Trophoblast cell (in vitro differentiated cells and primary cell): ENCODE results near the gene ZNF486.

ENCODE experiments used
- DNase-seq, 2 donors: peaks; one replicate each; pipeline ENCODE4 v3.0.0-alpha.2; 2016
- H2AFZ ChIP-seq: 2 replicates; pipeline ENCODE4 v1.6.1; 2013; ENCODE audit warnings: low read length, moderate library complexity, mild to moderate bottlenecking; ENCODE audit not compliant: insufficient read depth, poor library complexity
- H2AK5ac ChIP-seq: 2 replicates; pipeline ENCODE4 v1.6.1; 2013; ENCODE audit warnings: mild to moderate bottlenecking, low read length
- H2BK120ac ChIP-seq: 2 replicates; pipeline ENCODE4 v1.6.1; 2013; ENCODE audit warnings: low read length, mild to moderate bottlenecking, moderate library complexity; ENCODE audit not compliant: insufficient read depth, poor library complexity
- H2BK12ac ChIP-seq: 2 replicates; pipeline ENCODE4 v1.6.1; 2013; ENCODE audit warnings: mild to moderate bottlenecking, low read length, moderate library complexity
- H2BK5ac ChIP-seq: 2 replicates; pipeline ENCODE4 v1.6.1; 2013; ENCODE audit warnings: low read length, low read depth, moderate library complexity, mild to moderate bottlenecking; ENCODE audit not compliant: poor library complexity
- H3K14ac ChIP-seq: 2 replicates; pipeline ENCODE4 v1.6.1; 2013; ENCODE audit warnings: mild to moderate bottlenecking, low read length
- H3K18ac ChIP-seq: 2 replicates; pipeline ENCODE4 v1.6.1; 2013; ENCODE audit warnings: mild to moderate bottlenecking, low read length
- H3K23ac ChIP-seq: 2 replicates; pipeline ENCODE4 v1.6.1; 2013; ENCODE audit warnings: low read length
- H3K27ac ChIP-seq: 2 replicates; pipeline ENCODE4 v1.5.1; 2013; ENCODE audit warnings: low read depth, mild to moderate bottlenecking, inconsistent platforms, low read length, moderate library complexity
- H3K27me3 ChIP-seq: 2 replicates; pipeline ENCODE4 v1.6.1; 2013; ENCODE audit warnings: inconsistent platforms, mild to moderate bottlenecking, low read length, moderate library complexity; ENCODE audit not compliant: insufficient read depth
- H3K36me3 ChIP-seq, 2 experiments: 1 replicate in 1 of 2; 2 replicates in 1 of 2; pipeline ENCODE4 v1.6.1; 2013; ENCODE audit warnings: low read length in 2 of 2, mild to moderate bottlenecking in 2 of 2, moderate library complexity in 1 of 2; ENCODE audit not compliant: insufficient read depth in 2 of 2, control insufficient read depth in 1 of 2
- H3K4ac ChIP-seq: 2 replicates; pipeline ENCODE4 v1.6.1; 2013; ENCODE audit warnings: low read depth, mild to moderate bottlenecking, low read length, moderate library complexity
- H3K4me1 ChIP-seq, 2 experiments: 1 replicate in 1 of 2; 2 replicates in 1 of 2; pipeline ENCODE4 v1.6.1; 2013; ENCODE audit warnings: low read length in 2 of 2, mild to moderate bottlenecking in 2 of 2, moderate library complexity in 1 of 2; ENCODE audit not compliant: insufficient read depth in 2 of 2, control insufficient read depth in 1 of 2
- H3K4me2 ChIP-seq: 2 replicates; pipeline ENCODE4 v1.6.1; 2013; ENCODE audit warnings: inconsistent platforms, mild to moderate bottlenecking, low read length, moderate library complexity
- H3K4me3 ChIP-seq: 2 replicates; pipeline ENCODE4 v1.5.1; 2013; ENCODE audit warnings: mild to moderate bottlenecking, low read depth, low read length, inconsistent platforms
- H3K79me1 ChIP-seq: one replicate; pipeline ENCODE4 v1.6.1; 2013; ENCODE audit warnings: low read length
- H3K79me2 ChIP-seq: 2 replicates; pipeline ENCODE4 v1.6.1; 2013; ENCODE audit warnings: low read length, mild to moderate bottlenecking; ENCODE audit not compliant: control insufficient read depth, insufficient read depth, poor library complexity
- H3K9ac ChIP-seq: 2 replicates; pipeline ENCODE4 v1.6.1; 2013; ENCODE audit warnings: mild to moderate bottlenecking, low read length
- H3K9me3 ChIP-seq: 2 replicates; pipeline ENCODE4 v1.6.1; 2013; ENCODE audit warnings: low read depth, mild to moderate bottlenecking, control low read depth, inconsistent platforms, low read length; ENCODE audit not compliant: insufficient read depth
- H4K12ac ChIP-seq: 2 replicates; pipeline ENCODE4 v1.6.1; 2013; ENCODE audit warnings: low read depth, mild to moderate bottlenecking, low read length, moderate library complexity
- H4K8ac ChIP-seq: 2 replicates; pipeline ENCODE4 v1.6.1; 2013; ENCODE audit warnings: low read depth, mild to moderate bottlenecking, low read length, moderate library complexity
- H4K91ac ChIP-seq: one replicate; pipeline ENCODE4 v1.6.1; 2013; ENCODE audit warnings: low read depth, mild to moderate bottlenecking, low read length, moderate library complexity
- WGBS: extraction: QIAGEN DNeasy Blood & Tissue Kit; methylation state at CpG from one replicate; pipeline ENCODE4 v1.1.7; 2013; ENCODE audit warnings: missing lambda C conversion rate; ENCODE audit not compliant: insufficient read length, insufficient coverage; ENCODE audit errors: extremely low coverage; 5-methylcytosine and 5-hydroxymethylcytosine counted together

ZNF486 gene

DNA sequence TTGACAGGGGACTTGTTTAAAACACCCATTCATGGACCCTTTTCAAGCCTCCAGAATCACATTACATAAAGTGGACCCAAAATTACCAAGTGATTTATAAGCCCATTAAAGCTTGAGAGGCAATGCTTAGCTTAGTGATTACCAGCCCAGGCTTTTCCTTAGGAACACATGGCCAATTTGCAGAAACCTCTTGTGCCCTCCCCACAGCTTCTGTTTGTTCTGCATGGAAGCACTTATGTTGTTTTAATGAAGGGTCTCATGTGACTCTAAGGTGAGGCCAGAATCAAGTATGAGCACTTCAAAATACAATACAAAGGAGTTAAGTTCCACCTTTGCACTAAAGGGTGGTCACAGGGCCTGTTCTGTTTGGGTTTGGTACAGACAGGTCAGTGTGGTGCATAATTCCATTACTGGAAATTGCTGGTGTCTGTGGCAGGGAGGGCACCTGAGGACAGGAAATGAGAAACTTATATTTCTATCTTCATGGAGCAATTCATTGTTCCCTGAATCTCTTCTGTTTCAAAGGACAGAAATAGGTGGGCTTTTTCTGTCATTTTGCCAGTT is 15.3 kb downstream of the ZNF486 start:
- Histone ChIP-seq H3K36me3 (peaks cover 3 to 10% of the 10 kb centered on the region in 2 experiments), H3K23ac (no peak overlapping the region), H2AK5ac (no peak overlapping the region), H3K79me2 (no peaks in the 10 kb centered on the region), H2BK12ac (no peak overlapping the region), H3K4me3 (no peak overlapping the region), H3K27ac (no peak overlapping the region), H4K8ac (no peak overlapping the region), H2BK120ac (no peak overlapping the region), H3K9ac (no peak overlapping the region), H4K12ac (no peak overlapping the region), H3K9me3 (no peaks in the 10 kb centered on the region), H4K91ac (no peak overlapping the region), H3K14ac (no peak overlapping the region), H2AFZ (no peak overlapping the region), H2BK5ac (no peak overlapping the region), H3K27me3 (no peaks in the 10 kb centered on the region), H3K4me2 (no peak overlapping the region), H3K79me1 (no peaks in the 10 kb centered on the region), H3K4me1 (no peaks in the 10 kb centered on the region), H3K4ac (no peak overlapping the region), H3K18ac (no peak overlapping the region)
- no peak for DNase-seq

- H3K79me1 ChIP-seq = no peaks in the 10 kb centered on the region
- H4K91ac ChIP-seq = no peak overlapping the region
- no peaks in the 10 kb centered on the region for H3K79me2 ChIP-seq
- H2BK5ac ChIP-seq = no peak overlapping the region
- H2AFZ ChIP-seq = no peak overlapping the region
- no peak overlapping the region for H4K8ac ChIP-seq
- H2BK120ac ChIP-seq = no peak overlapping the region
- no peak overlapping the region for H3K14ac ChIP-seq
- H3K4me2 ChIP-seq = no peak overlapping the region
- no peak overlapping the region for H4K12ac ChIP-seq
- H3K27ac ChIP-seq = no peak overlapping the region
- no peak overlapping the region for H3K4ac ChIP-seq
- no peaks in the 10 kb centered on the region for H3K9me3 ChIP-seq
- no peak overlapping the region for H2BK12ac ChIP-seq
- H3K27me3 ChIP-seq = no peaks in the 10 kb centered on the region
- peak; percentile 42 to 65 for DNase-seq
- H2AK5ac ChIP-seq = no peak overlapping the region
- no peak overlapping the region for H3K9ac ChIP-seq
- no peak overlapping the region for H3K4me3 ChIP-seq
- H3K4me1 ChIP-seq = no peaks in the 10 kb centered on the region
- H3K18ac ChIP-seq = no peak overlapping the region
- no CpG with 5 or more reads among the region's 4 CpGs for WGBS
- H3K36me3 ChIP-seq = peaks cover 12 to 16% of the 10 kb centered on the region in 2 experiments
- H3K23ac ChIP-seq = no peak overlapping the region
These were observed 19.2 kb downstream of the ZNF486 start for GRCh38 chr19:20186174-20186573.

GRCh38 chr19:20197747-20198146 is 30.7 kb downstream of the ZNF486 start:
- Histone ChIP-seq H2BK120ac (no peak overlapping the region), H2BK5ac (no peak overlapping the region), H3K14ac (no peak overlapping the region), H3K36me3 (peaks cover 26 to 33% of the 10 kb centered on the region in 2 experiments), H4K12ac (no peak overlapping the region), H3K9ac (no peak overlapping the region), H2BK12ac (no peak overlapping the region), H2AK5ac (no peak overlapping the region), H3K79me2 (no peaks in the 10 kb centered on the region), H3K27me3 (no peaks in the 10 kb centered on the region), H4K8ac (no peak overlapping the region), H2AFZ (no peak overlapping the region), H3K9me3 (peaks cover 8% of the 10 kb centered on the region), H3K23ac (no peak overlapping the region), H3K79me1 (no peaks in the 10 kb centered on the region), H3K18ac (no peak overlapping the region), H3K27ac (no peak overlapping the region), H3K4me2 (no peak overlapping the region), H3K4me3 (no peak overlapping the region), H4K91ac (no peak overlapping the region), H3K4ac (no peak overlapping the region), H3K4me1 (no peaks in the 10 kb centered on the region)
- WGBS = no CpG with 5 or more reads among the region's 3 CpGs
- DNase-seq = no peak

DNA sequence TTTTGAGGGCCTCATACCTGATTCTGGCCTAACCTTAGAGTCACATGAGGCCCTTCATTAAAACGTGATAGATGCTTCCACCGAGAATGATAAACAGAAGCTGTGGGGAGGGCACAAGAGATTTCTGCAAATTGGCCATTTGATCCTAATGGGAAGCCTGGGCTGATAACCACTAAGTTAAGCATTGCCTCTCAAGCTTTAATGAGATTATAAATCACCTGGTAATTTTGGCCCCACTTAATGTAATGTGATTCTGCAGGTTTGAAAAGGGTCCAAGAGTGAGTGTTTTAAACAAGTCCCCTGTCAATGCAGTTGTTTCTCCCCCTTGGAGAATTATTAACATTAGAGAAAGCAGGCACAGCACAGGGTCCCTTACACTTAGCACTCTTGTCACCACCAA is 42.0 kb downstream of the ZNF486 start:
- Histone ChIP-seq H3K4me1 (no peaks in the 10 kb centered on the region), H3K27me3 (no peaks in the 10 kb centered on the region), H3K23ac (no peak overlapping the region), H2BK5ac (no peak overlapping the region), H2AK5ac (no peak overlapping the region), H4K91ac (no peak overlapping the region), H3K4me3 (no peak overlapping the region), H2BK120ac (no peak overlapping the region), H4K12ac (no peak overlapping the region), H3K9ac (no peak overlapping the region), H4K8ac (no peak overlapping the region), H3K79me2 (no peaks in the 10 kb centered on the region), H3K79me1 (no peaks in the 10 kb centered on the region), H3K27ac (no peak overlapping the region), H3K4me2 (no peak overlapping the region), H3K4ac (no peak overlapping the region), H2BK12ac (no peak overlapping the region), H3K9me3 (no peaks in the 10 kb centered on the region), H2AFZ (no peak overlapping the region), H3K14ac (no peak overlapping the region), H3K18ac (no peak overlapping the region), H3K36me3 (peaks cover 0 to 4% of the 10 kb centered on the region in 2 experiments)
- DNase-seq = no peak
- WGBS = no CpG with 5 or more reads among the region's 2 CpGs
